K562 (cell line): ENCODE data around the gene FAM227A. TPM values are rescaled to one million over a fixed set of nuclear protein-coding genes. Genes with fewer than 3 reads are reported as not detected.
A peak's percentile ranks its signal among the peaks of the same experiment; 100 is the strongest.

ENCODE experiments used
- NFIC ChIP-seq: fragments of 450-650 bp; IDR thresholded peaks from 2 replicates; pipeline ENCODE4 v1.6.1; 2017; ENCODE audit warnings: mild to moderate bottlenecking, inconsistent platforms
- PHF20 ChIP-seq: fragments of 450-650 bp; IDR thresholded peaks from 2 replicates; pipeline ENCODE4 v1.6.1; 2018; ENCODE audit not compliant: partially characterized antibody
- RBFOX2 ChIP-seq: fragments of 200-400 bp; formaldehyde crosslinking; IDR thresholded peaks from 2 replicates; pipeline ENCODE4 v1.6.1; 2017; ENCODE audit warnings: low read depth, mild to moderate bottlenecking, low read length, moderate library complexity
- SRSF7 ChIP-seq: fragments of 200-400 bp; formaldehyde crosslinking; optimal IDR thresholded peaks from 2 replicates; pipeline ENCODE3; 2017; ENCODE audit warnings: mild to moderate bottlenecking, low read depth, low read length
- THAP12 ChIP-seq: fragments of 250-450 bp; sonication (Bioruptor Pico); IDR thresholded peaks from 2 replicates; pipeline ENCODE4 v1.9.0; 2021; ENCODE audit warnings: mild to moderate bottlenecking, inconsistent platforms
- ZBTB40 ChIP-seq, 2 experiments: fragments of 450-650 bp in 1 of 2; sonication (generic) in 1 of 2; formaldehyde crosslinking in 1 of 2; IDR thresholded peaks; 2 replicates each; pipeline versions ENCODE4 v1.7.1 to v1.9.0; 2016 to 2022; ENCODE audit warnings: inconsistent platforms in 1 of 2, mild to moderate bottlenecking in 1 of 2, missing genetic modification reagents in 1 of 2
- ZKSCAN1 ChIP-seq: fragments of 150-350 bp; IDR thresholded peaks from 2 replicates; pipeline ENCODE4 v1.6.1; 2016; ENCODE audit warnings: low read depth, low read length
- ZNF583 ChIP-seq: fragments of 250-450 bp; sonication (Bioruptor Pico); IDR thresholded peaks from 2 replicates; pipeline ENCODE4 v1.4.0; 2020
- ZNF766 ChIP-seq: fragments of 200-800 bp; sonication (Bioruptor generic); conservative IDR thresholded peaks from 2 replicates; pipeline ENCODE4 v1.6.1; 2016; ENCODE audit warnings: missing genetic modification characterization, missing compliant biosample characterization
- ZSCAN32 ChIP-seq: fragments of 450-650 bp; formaldehyde crosslinking; IDR thresholded peaks from 2 replicates; pipeline ENCODE4 v1.4.0; 2020; ENCODE audit warnings: mild to moderate bottlenecking, moderate library complexity
- polyA plus RNA-seq, 8 experiments: library from polyadenylated mRNA; depleted of rRNA in 4 of 8; stranded (reverse) in 5 of 8; unstranded in 3 of 8; fragments of >200 nt; fragmentation: Nextera tagmentation in 2 of 8; fragmentation: Illumina TruSeq in 1 of 8; extraction: Ambion mirVana in 2 of 8; extraction: Trizol in 1 of 8; gene quantifications; 2 replicates each; pipeline versions ENCODE4 v1.2.1 to v1.2.3, GENCODE V29; 2011 to 2014; ENCODE audit warnings: inconsistent platforms in 1 of 8, missing spikeins in 1 of 8
- total RNA-seq, 7 experiments: library from RNA; depleted of rRNA in 6 of 7; stranded (reverse); fragments of >200 nt in 6 of 7; fragmentation: Illumina TruSeq in 2 of 7; extraction: Trizol in 2 of 7; gene quantifications; 2 replicates each; pipeline versions ENCODE4 v1.2.1 to v1.2.3, GENCODE V29; 2011 to 2021; ENCODE audit warnings: low replicate concordance in 1 of 7
- TF ChIP-seq, protein P1 (sequence below), 2 experiments: IDR thresholded peaks in 1 of 2; conservative IDR thresholded peaks in 1 of 2; 2 replicates each; pipeline ENCODE4 v1.6.1; 2016; ENCODE audit warnings: low read depth in 2 of 2, mild to moderate bottlenecking in 1 of 2, missing compliant biosample characterization in 1 of 2, missing genetic modification characterization in 1 of 2, moderate library complexity in 1 of 2

The FAM227A gene
- total and polyA plus RNA-seq, 9 of the 15 experiments (the other 6 are each of a cell fraction or from before 2014, with no cell fraction given): 0.10 to 2.2 (median 0.83) TPM

DNA sequence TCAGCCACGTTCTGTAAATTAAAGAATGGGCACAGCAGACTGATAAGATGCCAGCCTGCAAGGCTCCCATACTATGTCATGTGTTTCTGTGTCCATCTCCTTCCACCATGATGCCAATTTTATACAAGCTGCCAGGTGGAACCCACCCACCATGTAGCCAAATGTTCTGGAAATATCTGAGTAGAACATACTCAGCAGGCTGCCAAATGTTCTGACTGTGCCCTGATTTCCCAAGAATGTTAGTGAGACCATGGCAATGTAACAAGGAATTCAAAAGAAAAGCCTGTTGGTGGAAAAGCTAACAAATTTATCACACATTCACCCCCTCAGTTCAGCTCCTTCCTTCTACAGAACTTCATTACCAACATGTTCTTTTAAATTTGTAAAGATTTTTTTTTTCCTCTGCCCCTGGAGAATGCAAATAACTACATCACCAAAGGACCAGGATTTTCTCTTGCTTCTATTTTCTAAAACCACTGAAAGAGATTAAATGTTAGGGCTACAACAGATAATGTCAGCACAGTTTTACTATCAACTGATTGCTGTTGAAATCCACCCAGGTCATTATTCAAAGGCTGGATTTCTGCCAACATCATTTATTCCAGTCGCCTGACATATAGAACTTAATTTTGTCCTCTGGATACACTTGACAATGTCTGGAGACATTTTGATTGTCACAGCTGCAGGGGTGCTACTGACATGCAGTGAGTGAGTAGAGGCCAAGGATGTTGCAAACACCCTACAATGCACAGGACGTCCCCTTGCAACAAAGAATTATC lies 89.3 kb downstream of the FAM227A start (continued):
- TF ChIP-seq ZNF766 (CRISPR knock-in tag) (no peak), ZSCAN32 (CRISPR knock-in tag) (no peak), THAP12 (no peak), PHF20 (no peak), ZKSCAN1 (no peak), SRSF7 (no peak), RBFOX2 (no peak), NFIC (0 out of 2 replicates have a peak, but pooled peaks have one; percentile 9), ZBTB40 (IDR thresholded peaks at IDR 0.05) (no peak), ZBTB40 (CRISPR knock-in tag; IDR thresholded peaks at IDR 0.05) (no peak), ZNF583 (CRISPR knock-in tag) (no peak)
- TF ChIP-seq, protein P1, sequence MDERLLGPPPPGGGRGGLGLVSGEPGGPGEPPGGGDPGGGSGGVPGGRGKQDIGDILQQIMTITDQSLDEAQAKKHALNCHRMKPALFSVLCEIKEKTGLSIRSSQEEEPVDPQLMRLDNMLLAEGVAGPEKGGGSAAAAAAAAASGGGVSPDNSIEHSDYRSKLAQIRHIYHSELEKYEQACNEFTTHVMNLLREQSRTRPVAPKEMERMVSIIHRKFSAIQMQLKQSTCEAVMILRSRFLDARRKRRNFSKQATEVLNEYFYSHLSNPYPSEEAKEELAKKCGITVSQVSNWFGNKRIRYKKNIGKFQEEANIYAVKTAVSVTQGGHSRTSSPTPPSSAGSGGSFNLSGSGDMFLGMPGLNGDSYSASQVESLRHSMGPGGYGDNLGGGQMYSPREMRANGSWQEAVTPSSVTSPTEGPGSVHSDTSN (CRISPR knock-in tag; IDR thresholded peaks at IDR 0.05; ENCODE audit: low read depth): no peak
- TF ChIP-seq, protein P1 (tag; conservative IDR thresholded peaks at IDR 0.05; ENCODE audit: low read depth): peak; percentile 52; the same call in 1 of the 2 replicates
